HG03139 (cell line): ENCODE data around the gene BIN2.
"Not testable (repeated sequence)": the region's sequence is repeated elsewhere in the genome, so short reads cannot be mapped to it uniquely, and the experiment has no call there.

ENCODE experiments used
- ATAC-seq: cut with Tn5 transposase; IDR thresholded peaks from one replicate; pipeline ENCODE4 v1.9.1; 2021; ENCODE audit not compliant: unreplicated experiment

BIN2 gene

GRCh38 chr12:51318057-51318806 lies 5.7 kb downstream of the BIN2 start:
- not testable (repeated sequence) for ATAC-seq

GRCh38 chr12:51311389-51311788 lies 12.6 kb downstream of the BIN2 start:
- no peak for ATAC-seq

- ATAC-seq: no peak
Measured at GRCh38 chr12:51307655-51308593, 16.1 kb downstream of the BIN2 start.

- no peak for ATAC-seq
Measured at GRCh38 chr12:51306507-51306906, 17.5 kb downstream of the BIN2 start.

GRCh38 chr12:51300768-51301167 lies 23.2 kb downstream of the BIN2 start:
- not testable (repeated sequence) for ATAC-seq

GRCh38 chr12:51295651-51296050 lies 28.3 kb downstream of the BIN2 start:
- no peak for ATAC-seq

- ATAC-seq: not testable (repeated sequence)
Measured at GRCh38 chr12:51294097-51294496, 29.9 kb downstream of the BIN2 start.

- ATAC-seq: no peak
Measured at GRCh38 chr12:51293696-51294095, 30.3 kb downstream of the BIN2 start.

- ATAC-seq: not testable (repeated sequence)
Measured at GRCh38 chr12:51291603-51292513, 32.1 kb downstream of the BIN2 start.

- ATAC-seq: no peak
Measured at GRCh38 chr12:51285843-51286242, 38.1 kb downstream of the BIN2 start.

GRCh38 chr12:51281202-51281924 lies 42.6 kb downstream of the BIN2 start:
- ATAC-seq: no peak

- no peak for ATAC-seq
Measured at GRCh38 chr12:51275088-51275487, 48.9 kb downstream of the BIN2 start.

GRCh38 chr12:51272810-51273209 lies 51.2 kb downstream of the BIN2 start:
- not testable (repeated sequence) for ATAC-seq

GRCh38 chr12:51270951-51271518 lies 52.9 kb downstream of the BIN2 start:
- no peak for ATAC-seq

GRCh38 chr12:51270067-51270950 lies 53.7 kb downstream of the BIN2 start, which contains the start of gene SMAGP:
TSS of gene SMAGP (minus strand) at chr12:51270415. CDS start at chr12:51269278, 1,137 bp downstream.
- peak; percentile 72 for ATAC-seq

GRCh38 chr12:51269174-51270066 lies 54.6 kb downstream of the BIN2 start:
- peak; percentile 38 for ATAC-seq

GRCh38 chr12:51265024-51265423 lies 59.0 kb downstream of the BIN2 start:
- ATAC-seq: no peak

GRCh38 chr12:51264297-51264696 lies 59.7 kb downstream of the BIN2 start:
- no peak for ATAC-seq
